Panc1 (cell line): ENCODE measurements around the gene SLC4A7.

Experiments used
- POLR2AphosphoS5 ChIP-seq: IDR thresholded peaks from 2 replicates; pipeline ENCODE4 v1.6.1; 2012; ENCODE audit warnings: mild to moderate bottlenecking, low read depth, low read length, moderate library complexity
- SIN3A ChIP-seq: IDR thresholded peaks from 2 replicates; pipeline ENCODE4 v1.6.1; 2012; ENCODE audit warnings: low read depth, mild to moderate bottlenecking, low read length, moderate library complexity, borderline replicate concordance; ENCODE audit not compliant: insufficient read depth
- TCF7L2 ChIP-seq: IDR thresholded peaks from 2 replicates; pipeline ENCODE4 v1.6.1; 2011; ENCODE audit warnings: mild to moderate bottlenecking, low read depth, low read length, inconsistent platforms
- TF ChIP-seq, protein P1 (sequence below): fragments of 450-650 bp; IDR thresholded peaks from 2 replicates; pipeline ENCODE4 v1.5.1; 2017; ENCODE audit warnings: mild to moderate bottlenecking

DNA sequence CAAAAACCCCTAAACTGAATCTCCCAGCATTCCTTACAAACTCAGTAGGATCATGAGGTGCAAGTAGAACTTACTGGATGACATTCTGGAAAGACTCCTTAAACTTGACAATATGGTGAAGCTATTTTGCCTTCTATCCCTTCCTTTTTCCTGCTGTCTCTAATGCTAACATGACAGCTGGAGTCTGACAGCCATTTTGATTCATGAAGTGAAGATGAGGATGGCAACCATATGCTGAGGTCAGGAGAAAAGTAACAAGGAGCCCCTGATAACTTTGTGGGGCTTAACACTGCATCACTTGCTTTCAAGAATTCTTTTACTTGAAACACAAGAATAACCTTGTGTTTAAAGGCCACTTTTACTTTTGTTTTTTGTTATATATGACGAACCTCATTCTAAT lies 100.0 kb downstream of the SLC4A7 start:
- TF ChIP-seq, protein P1, sequence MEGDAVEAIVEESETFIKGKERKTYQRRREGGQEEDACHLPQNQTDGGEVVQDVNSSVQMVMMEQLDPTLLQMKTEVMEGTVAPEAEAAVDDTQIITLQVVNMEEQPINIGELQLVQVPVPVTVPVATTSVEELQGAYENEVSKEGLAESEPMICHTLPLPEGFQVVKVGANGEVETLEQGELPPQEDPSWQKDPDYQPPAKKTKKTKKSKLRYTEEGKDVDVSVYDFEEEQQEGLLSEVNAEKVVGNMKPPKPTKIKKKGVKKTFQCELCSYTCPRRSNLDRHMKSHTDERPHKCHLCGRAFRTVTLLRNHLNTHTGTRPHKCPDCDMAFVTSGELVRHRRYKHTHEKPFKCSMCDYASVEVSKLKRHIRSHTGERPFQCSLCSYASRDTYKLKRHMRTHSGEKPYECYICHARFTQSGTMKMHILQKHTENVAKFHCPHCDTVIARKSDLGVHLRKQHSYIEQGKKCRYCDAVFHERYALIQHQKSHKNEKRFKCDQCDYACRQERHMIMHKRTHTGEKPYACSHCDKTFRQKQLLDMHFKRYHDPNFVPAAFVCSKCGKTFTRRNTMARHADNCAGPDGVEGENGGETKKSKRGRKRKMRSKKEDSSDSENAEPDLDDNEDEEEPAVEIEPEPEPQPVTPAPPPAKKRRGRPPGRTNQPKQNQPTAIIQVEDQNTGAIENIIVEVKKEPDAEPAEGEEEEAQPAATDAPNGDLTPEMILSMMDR, result no peak
- TF ChIP-seq POLR2AphosphoS5 (no peak), SIN3A (no peak), TCF7L2 (no peak)
